Keratinocyte (primary cell): ENCODE results near the gene PTPN20.

Experiments
- EZH2 ChIP-seq: IDR thresholded peaks from one replicate; pipeline ENCODE4 v1.6.1; 2012; ENCODE audit warnings: inconsistent platforms, mild to moderate bottlenecking, low read length, moderate library complexity
- TF ChIP-seq, protein P1 (sequence below), 3 experiments: IDR thresholded peaks in 1 of 3; conservative IDR thresholded peaks in 1 of 3; optimal IDR thresholded peaks in 1 of 3; 2 replicates in 2 of 3; 3 replicates in 1 of 3; pipeline versions ENCODE3 to v1.5.1; 2011; ENCODE audit warnings: low read length in 3 of 3, mild to moderate bottlenecking in 3 of 3, moderate library complexity in 2 of 3, control low read depth in 1 of 3, inconsistent platforms in 1 of 3; ENCODE audit not compliant: insufficient read depth in 2 of 3; ENCODE audit errors: extremely low read depth in 1 of 3

DNA sequence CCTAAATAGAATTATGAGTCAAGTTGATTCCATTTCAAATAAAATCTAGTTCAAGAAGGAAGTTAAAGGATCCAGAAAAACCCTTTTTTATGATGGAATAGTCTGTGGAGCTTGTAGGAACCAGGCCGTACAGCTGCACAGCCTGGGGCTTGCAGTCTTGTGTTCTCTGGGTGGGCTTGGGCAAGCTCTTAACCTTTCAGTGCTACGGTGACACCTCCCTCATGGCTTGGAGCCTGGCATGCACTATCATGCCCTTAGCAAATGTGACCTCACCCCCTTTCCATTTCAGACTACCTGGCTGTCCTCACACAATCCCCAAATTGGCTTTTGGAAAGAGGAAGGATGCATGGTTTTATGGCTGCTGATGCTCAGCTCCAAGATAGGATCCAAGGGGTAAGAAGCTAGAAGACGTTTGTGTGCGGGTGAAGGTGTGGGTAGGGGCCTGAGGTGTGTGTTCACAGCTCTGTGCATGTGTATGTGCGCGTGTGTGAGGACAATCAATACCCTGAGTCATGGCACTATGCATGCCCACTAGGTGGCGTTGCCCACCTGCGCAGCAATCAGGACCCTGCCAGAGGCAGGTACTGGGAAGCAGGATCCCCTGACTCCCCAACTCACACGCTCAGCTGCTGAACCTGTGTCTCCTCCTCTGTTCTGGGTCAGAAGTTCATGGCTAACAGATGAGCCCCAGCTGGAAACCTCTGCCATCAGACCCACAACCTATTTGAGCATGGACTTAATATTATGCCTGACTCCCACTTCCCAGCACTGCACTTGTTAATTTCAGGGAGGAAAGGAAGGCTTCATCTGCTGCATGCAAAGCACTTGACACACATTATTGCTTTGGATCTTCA lies 113.4 kb downstream of the PTPN20 start:
- TF ChIP-seq, protein P1, sequence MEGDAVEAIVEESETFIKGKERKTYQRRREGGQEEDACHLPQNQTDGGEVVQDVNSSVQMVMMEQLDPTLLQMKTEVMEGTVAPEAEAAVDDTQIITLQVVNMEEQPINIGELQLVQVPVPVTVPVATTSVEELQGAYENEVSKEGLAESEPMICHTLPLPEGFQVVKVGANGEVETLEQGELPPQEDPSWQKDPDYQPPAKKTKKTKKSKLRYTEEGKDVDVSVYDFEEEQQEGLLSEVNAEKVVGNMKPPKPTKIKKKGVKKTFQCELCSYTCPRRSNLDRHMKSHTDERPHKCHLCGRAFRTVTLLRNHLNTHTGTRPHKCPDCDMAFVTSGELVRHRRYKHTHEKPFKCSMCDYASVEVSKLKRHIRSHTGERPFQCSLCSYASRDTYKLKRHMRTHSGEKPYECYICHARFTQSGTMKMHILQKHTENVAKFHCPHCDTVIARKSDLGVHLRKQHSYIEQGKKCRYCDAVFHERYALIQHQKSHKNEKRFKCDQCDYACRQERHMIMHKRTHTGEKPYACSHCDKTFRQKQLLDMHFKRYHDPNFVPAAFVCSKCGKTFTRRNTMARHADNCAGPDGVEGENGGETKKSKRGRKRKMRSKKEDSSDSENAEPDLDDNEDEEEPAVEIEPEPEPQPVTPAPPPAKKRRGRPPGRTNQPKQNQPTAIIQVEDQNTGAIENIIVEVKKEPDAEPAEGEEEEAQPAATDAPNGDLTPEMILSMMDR (optimal IDR thresholded peaks at IDR 0.05 in 1 of 3, IDR thresholded peaks at IDR 0.05 in 1 of 3, conservative IDR thresholded peaks at IDR 0.05 in 1 of 3; ENCODE audit: extremely low read depth in 1 of 3, insufficient read depth in 2 of 3, low read length in 3 of 3), result peak; percentile 91 to 99 (median 98)
- TF ChIP-seq EZH2, result no peak
